Endodermal cell (in vitro differentiated cells): ENCODE measurements around the gene CP. TPM values are rescaled to one million over a fixed set of nuclear protein-coding genes. Genes with fewer than 3 reads are reported as not detected.

ENCODE experiments used
- DNase-seq: peaks from one replicate; pipeline ENCODE4 v3.0.0-alpha.2; 2017
- H3K27ac ChIP-seq: 2 replicates; pipeline ENCODE4 v1.5.1; 2013; ENCODE audit warnings: mild to moderate bottlenecking, low read depth, low read length, moderate library complexity
- H3K27me3 ChIP-seq: 2 replicates; pipeline ENCODE4 v1.6.1; 2013; ENCODE audit warnings: mild to moderate bottlenecking, low read length, moderate library complexity; ENCODE audit not compliant: insufficient read depth, control insufficient read depth, poor library complexity, severe bottlenecking
- H3K36me3 ChIP-seq: 2 replicates; pipeline ENCODE4 v1.7.0; 2013; ENCODE audit warnings: mild to moderate bottlenecking, low read length, moderate library complexity; ENCODE audit not compliant: control insufficient read depth, insufficient read depth
- H3K4me1 ChIP-seq: one replicate; pipeline ENCODE4 v1.7.0; 2013; ENCODE audit warnings: low read length; ENCODE audit not compliant: control insufficient read depth, insufficient read depth
- H3K4me3 ChIP-seq: 2 replicates; pipeline ENCODE4 v1.5.1; 2013; ENCODE audit warnings: mild to moderate bottlenecking, low read length, moderate library complexity
- H3K9ac ChIP-seq: 2 replicates; pipeline ENCODE4 v1.6.1; 2013; ENCODE audit warnings: mild to moderate bottlenecking, low read length, moderate library complexity; ENCODE audit not compliant: poor library complexity, severe bottlenecking; ENCODE audit errors: extremely low read depth
- H3K9me3 ChIP-seq: 2 replicates; pipeline ENCODE4 v1.6.1; 2013; ENCODE audit warnings: mild to moderate bottlenecking, low read length, moderate library complexity; ENCODE audit not compliant: control insufficient read depth
- H3K27ac Mint-ChIP-seq: 2 replicates; pipeline ENCODE4 v1.8.0; 2020; ENCODE audit warnings: mixed read lengths
- H3K27me3 Mint-ChIP-seq: 2 replicates; pipeline ENCODE4 v1.8.0; 2021; ENCODE audit warnings: mild to moderate bottlenecking, mixed read lengths; ENCODE audit not compliant: insufficient read depth
- H3K36me3 Mint-ChIP-seq: 2 replicates; pipeline ENCODE4 v1.8.0; 2020; ENCODE audit warnings: low read depth, mixed read lengths
- H3K4me1 Mint-ChIP-seq: 2 replicates; pipeline ENCODE4 v1.8.0; 2020; ENCODE audit warnings: mixed read lengths
- H3K4me3 Mint-ChIP-seq: 2 replicates; pipeline ENCODE4 v1.8.0; 2020; ENCODE audit warnings: mild to moderate bottlenecking, moderate library complexity, mixed read lengths
- H3K9me3 Mint-ChIP-seq: 2 replicates; pipeline ENCODE4 v1.8.0; 2020; ENCODE audit warnings: mild to moderate bottlenecking, mixed read lengths
- WGBS, 2 experiments: methylation state at CpG; one replicate each; pipeline versions ENCODE4 v1.1.5 to v1.1.7; 2013; ENCODE audit warnings: missing lambda C conversion rate in 2 of 2, mixed read lengths in 1 of 2; ENCODE audit not compliant: insufficient coverage in 1 of 2, insufficient read length in 1 of 2; 5-methylcytosine and 5-hydroxymethylcytosine counted together
- total RNA-seq, 2 donors: library from RNA; stranded (reverse); fragmentation: NEBNext Ultra II Directional in 1 of 2; extraction: Animal tissue kit (Norgen Biotek cat#: 25700) in 1 of 2; gene quantifications; 2 replicates in 1 of 2; 3 replicates in 1 of 2; pipeline ENCODE4 v1.2.1, GENCODE V29; 2021
- TF ChIP-seq, protein P1 (sequence below): fragments of 200-600 bp; sonication (generic); conservative IDR thresholded peaks from 2 replicates; pipeline ENCODE4 v1.5.0; 2021; ENCODE audit warnings: antibody characterized with exemption, mild to moderate bottlenecking

The CP gene
- total RNA-seq, 2 donors from 2014 or later: 0.53 to 0.86 TPM

- peaks cover 15% of the 10 kb centered on the region for H3K36me3 Mint-ChIP-seq
- TF ChIP-seq, protein P1, sequence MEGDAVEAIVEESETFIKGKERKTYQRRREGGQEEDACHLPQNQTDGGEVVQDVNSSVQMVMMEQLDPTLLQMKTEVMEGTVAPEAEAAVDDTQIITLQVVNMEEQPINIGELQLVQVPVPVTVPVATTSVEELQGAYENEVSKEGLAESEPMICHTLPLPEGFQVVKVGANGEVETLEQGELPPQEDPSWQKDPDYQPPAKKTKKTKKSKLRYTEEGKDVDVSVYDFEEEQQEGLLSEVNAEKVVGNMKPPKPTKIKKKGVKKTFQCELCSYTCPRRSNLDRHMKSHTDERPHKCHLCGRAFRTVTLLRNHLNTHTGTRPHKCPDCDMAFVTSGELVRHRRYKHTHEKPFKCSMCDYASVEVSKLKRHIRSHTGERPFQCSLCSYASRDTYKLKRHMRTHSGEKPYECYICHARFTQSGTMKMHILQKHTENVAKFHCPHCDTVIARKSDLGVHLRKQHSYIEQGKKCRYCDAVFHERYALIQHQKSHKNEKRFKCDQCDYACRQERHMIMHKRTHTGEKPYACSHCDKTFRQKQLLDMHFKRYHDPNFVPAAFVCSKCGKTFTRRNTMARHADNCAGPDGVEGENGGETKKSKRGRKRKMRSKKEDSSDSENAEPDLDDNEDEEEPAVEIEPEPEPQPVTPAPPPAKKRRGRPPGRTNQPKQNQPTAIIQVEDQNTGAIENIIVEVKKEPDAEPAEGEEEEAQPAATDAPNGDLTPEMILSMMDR: no peak
- no peak overlapping the region for H3K4me3 ChIP-seq
- H3K27me3 ChIP-seq: no peaks in the 10 kb centered on the region
- no peak overlapping the region for H3K4me3 Mint-ChIP-seq
- no peaks in the 10 kb centered on the region for H3K27me3 Mint-ChIP-seq
- H3K36me3 ChIP-seq: peaks cover 7% of the 10 kb centered on the region
- peaks cover 16% of the 10 kb centered on the region for H3K9me3 ChIP-seq
- H3K27ac Mint-ChIP-seq: no peak overlapping the region
- DNase-seq: no peak
- H3K9me3 Mint-ChIP-seq: peaks cover 4% of the 10 kb centered on the region
- H3K4me1 ChIP-seq: no peaks in the 10 kb centered on the region
- H3K27ac ChIP-seq: no peak overlapping the region
- H3K4me1 Mint-ChIP-seq: no peaks in the 10 kb centered on the region
- WGBS, 2 experiments: 100% methylated on average over 1 of the region's 1 CpG
- no peak overlapping the region for H3K9ac ChIP-seq
These were observed 42.4 kb downstream of the CP start for GRCh38 chr3:149179220-149179619.

DNA sequence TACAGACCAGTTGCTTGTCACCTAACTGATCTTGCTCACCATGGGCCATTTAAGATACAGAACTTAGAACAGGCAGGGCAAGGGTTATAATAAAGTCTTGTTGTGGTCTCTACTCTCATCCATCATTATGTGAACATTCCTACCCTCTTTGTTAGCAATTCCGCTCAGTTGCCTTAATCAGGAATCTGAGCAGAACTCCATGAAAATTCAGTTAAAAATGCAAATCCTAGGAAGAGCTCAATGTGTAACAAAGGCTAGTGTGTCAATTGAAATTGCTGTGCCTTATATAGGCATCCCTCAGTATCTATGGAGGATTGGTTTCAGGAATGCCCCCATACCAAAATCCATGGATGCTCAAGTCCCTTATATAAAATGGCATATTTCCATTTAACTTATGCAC, 44.5 kb downstream of the CP start:
- Mint-ChIP-seq H3K4me3 (no peak overlapping the region), H3K27ac (no peak overlapping the region), H3K36me3 (peaks cover 34% of the 10 kb centered on the region), H3K4me1 (no peaks in the 10 kb centered on the region), H3K9me3 (peaks cover 4% of the 10 kb centered on the region), H3K27me3 (no peaks in the 10 kb centered on the region)
- DNase-seq: no peak
- WGBS, 2 experiments: 100% methylated on average over 1 of the region's 1 CpG; no CpG with 5 or more reads in 1 of the 2 experiments
- Histone ChIP-seq H3K36me3 (peaks cover 7% of the 10 kb centered on the region), H3K27ac (no peak overlapping the region), H3K4me3 (no peak overlapping the region), H3K27me3 (no peaks in the 10 kb centered on the region), H3K9me3 (peaks cover 16% of the 10 kb centered on the region), H3K9ac (no peak overlapping the region), H3K4me1 (no peaks in the 10 kb centered on the region)
- TF ChIP-seq, protein P1: no peak

DNA sequence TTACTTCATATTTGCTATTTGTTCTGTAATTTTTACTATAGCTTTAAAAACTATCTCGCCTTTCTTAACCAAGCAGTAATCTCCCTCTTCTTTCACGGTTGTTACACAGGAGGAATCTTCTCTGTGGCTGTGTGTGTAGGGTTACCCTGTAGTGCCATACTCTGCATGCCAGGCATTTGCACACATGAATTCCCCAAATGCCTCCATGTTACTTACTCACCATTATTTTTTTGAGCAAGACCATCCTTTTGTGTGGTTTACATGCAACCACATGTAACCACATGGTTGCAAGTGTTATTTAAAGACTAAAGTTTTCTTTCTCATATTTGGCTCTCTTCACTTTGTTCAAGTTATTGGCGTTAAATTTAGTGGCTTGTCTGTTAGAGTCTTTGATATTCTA, 46.7 kb downstream of the CP start:
- no peak for DNase-seq
- Mint-ChIP-seq H3K9me3 (peaks cover 4% of the 10 kb centered on the region), H3K36me3 (peaks cover 52% of the 10 kb centered on the region), H3K4me1 (no peaks in the 10 kb centered on the region), H3K27me3 (no peaks in the 10 kb centered on the region), H3K4me3 (no peak overlapping the region), H3K27ac (no peak overlapping the region)
- no peaks in the 10 kb centered on the region for H3K27me3 ChIP-seq
- TF ChIP-seq, protein P1: no peak
- H3K27ac ChIP-seq: no peak overlapping the region
- no peaks in the 10 kb centered on the region for H3K4me1 ChIP-seq
- H3K9me3 ChIP-seq: peaks cover 16% of the 10 kb centered on the region
- no peak overlapping the region for H3K9ac ChIP-seq
- peaks cover 16% of the 10 kb centered on the region for H3K36me3 ChIP-seq
- 91 to 100% methylated on average over 1 to 3 of the region's 3 CpGs for WGBS, 2 experiments
- H3K4me3 ChIP-seq: no peak overlapping the region
